GM21717 (cell line): ENCODE data around the gene PCDHGB5.

Source experiments
- ATAC-seq: cut with Tn5 transposase; IDR thresholded peaks from one replicate; pipeline ENCODE4 v1.9.1; 2021; ENCODE audit warnings: mild to moderate bottlenecking, moderate library complexity; ENCODE audit not compliant: unreplicated experiment

The PCDHGB5 gene

DNA sequence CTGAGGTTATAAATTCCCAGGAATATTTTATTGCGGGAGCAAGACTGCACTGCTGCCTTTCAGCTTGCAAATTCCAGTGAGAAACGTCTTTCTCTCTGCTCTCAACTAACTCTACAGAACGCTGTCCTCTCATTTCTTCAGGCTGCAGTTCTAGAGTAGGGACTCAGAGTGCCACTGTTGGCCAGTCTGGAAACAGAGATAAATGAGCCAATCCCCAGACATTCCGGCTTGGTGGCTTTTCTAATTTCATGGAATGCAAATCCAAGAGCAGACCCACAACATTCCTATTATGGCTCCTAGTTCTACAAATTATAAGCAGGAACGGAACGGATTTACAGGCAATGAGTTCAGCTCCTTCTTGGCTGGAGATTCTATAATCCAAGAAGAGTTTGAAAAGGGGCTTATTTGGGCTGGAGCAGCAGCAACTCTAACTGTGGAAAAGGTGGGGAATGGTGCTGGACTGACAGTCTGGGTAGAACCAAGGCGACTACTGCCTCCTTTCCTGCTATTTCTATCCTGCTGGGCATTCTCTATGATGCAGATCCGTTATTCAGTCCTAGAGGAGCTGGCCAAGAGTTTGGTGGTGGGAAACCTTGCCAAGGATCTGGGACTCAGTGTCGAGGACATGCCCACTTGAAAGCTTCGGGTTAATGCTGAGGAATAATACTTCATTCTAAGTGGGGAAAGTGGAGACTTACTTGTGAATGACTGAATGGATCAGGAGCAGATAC is 41.8 kb downstream of the PCDHGB5 start:
- ATAC-seq: no peak

DNA sequence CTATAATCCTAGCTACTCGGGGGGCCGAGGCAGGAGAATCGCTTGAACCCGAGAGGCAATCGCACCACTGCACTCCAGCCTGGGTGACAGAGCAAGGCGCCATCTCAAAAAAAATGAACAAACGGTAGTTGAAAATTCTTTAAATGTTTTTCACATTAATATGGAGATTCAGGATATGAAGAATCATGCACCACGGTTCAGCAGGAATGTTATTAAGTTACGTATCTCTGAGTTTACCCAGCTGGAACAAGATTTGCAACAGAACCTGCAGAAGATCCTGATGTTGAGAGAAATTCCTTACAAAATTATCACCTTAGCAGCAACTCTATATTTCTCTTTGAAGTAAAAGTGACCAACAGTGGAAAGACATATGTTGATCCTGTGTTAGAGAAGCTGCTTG is 42.6 kb downstream of the PCDHGB5 start:
- ATAC-seq: no peak

DNA sequence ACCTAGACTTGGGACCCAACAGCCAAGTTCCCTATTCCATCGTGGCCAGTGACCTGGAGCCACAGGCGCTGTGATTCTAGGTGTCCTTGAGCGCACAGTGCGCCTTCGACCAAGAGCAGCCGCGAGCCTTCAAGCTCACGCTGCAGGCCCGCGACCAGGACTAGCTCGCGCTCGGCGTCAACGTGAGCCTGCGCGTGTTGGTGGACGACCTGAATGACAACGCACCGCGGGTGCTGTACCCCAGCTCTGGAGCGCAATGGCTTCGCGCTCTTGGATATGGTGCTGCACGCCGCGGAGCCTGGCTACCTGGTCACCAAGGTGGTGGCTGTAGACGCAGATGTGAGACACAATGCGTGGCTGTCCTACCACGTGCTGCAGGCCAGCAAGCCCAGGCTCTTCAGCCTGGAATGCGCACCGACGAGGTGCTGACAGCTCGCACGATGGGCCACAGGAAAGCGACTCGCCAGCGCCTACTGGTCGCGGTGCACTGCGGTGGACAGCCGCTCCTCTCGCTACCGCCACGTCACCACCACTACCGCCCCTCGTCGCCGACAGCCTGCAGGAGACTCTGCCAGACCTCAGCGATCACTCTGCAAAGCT is 43.9 kb downstream of the PCDHGB5 start:
- ATAC-seq: no peak
